Natural killer cell (primary cell): ENCODE measurements around the gene PRKAG1. TPM values are rescaled to one million over a fixed set of nuclear protein-coding genes. Genes with fewer than 3 reads are reported as not detected.

Experiments
- ATAC-seq, 3 donors: fragments of 150-1000 bp in 2 of 3; fragments of 200-7000 bp in 1 of 3; cut with Tn5 transposase; 1 replicate in 1 of 3; 2 replicates in 2 of 3; pipeline ENCODE4 v1.10.0; 2021; ENCODE audit warnings: mild to moderate bottlenecking in 2 of 3, moderate library complexity in 2 of 3
- DNase-seq, 2 donors: peaks; one replicate each; pipeline versions ENCODE4 v3.0.0 to v3.0.0-alpha.2; 2013 to 2021; ENCODE audit warnings: mixed read lengths in 1 of 2
- H3K27ac ChIP-seq: one replicate; pipeline ENCODE4 v1.5.1; 2013; ENCODE audit warnings: mild to moderate bottlenecking, low read length
- H3K27me3 ChIP-seq: one replicate; pipeline ENCODE4 v1.6.1; 2013; ENCODE audit warnings: low read length; ENCODE audit not compliant: control insufficient read depth, insufficient read depth
- H3K36me3 ChIP-seq: one replicate; pipeline ENCODE4 v1.6.1; 2013; ENCODE audit warnings: low read length; ENCODE audit not compliant: control insufficient read depth, insufficient read depth
- H3K4me1 ChIP-seq: one replicate; pipeline ENCODE4 v1.6.1; 2013; ENCODE audit warnings: low read length; ENCODE audit not compliant: control insufficient read depth, insufficient read depth
- H3K4me3 ChIP-seq: one replicate; pipeline ENCODE4 v1.5.1; 2013; ENCODE audit warnings: low read length
- H3K9me3 ChIP-seq: one replicate; pipeline ENCODE4 v1.6.1; 2013; ENCODE audit warnings: low read length; ENCODE audit not compliant: control insufficient read depth, insufficient read depth
- H3K27ac Mint-ChIP-seq, 2 donors: one replicate each; pipeline ENCODE4 v1.8.0; 2022; ENCODE audit warnings: mild to moderate bottlenecking in 2 of 2, mixed read lengths in 2 of 2, moderate library complexity in 1 of 2
- H3K27me3 Mint-ChIP-seq, 2 donors: one replicate each; pipeline ENCODE4 v1.8.0; 2022; ENCODE audit warnings: low read depth in 2 of 2, mixed read lengths in 2 of 2
- H3K36me3 Mint-ChIP-seq: one replicate; pipeline ENCODE4 v1.8.0; 2022; ENCODE audit warnings: mixed read lengths
- H3K4me1 Mint-ChIP-seq, 2 donors: one replicate each; pipeline ENCODE4 v1.8.0; 2022; ENCODE audit warnings: mixed read lengths in 2 of 2
- H3K4me3 Mint-ChIP-seq: one replicate; pipeline ENCODE4 v1.8.0; 2022; ENCODE audit warnings: mild to moderate bottlenecking, moderate library complexity, mixed read lengths
- H3K9me3 Mint-ChIP-seq, 2 donors: one replicate each; pipeline ENCODE4 v1.8.0; 2022; ENCODE audit warnings: mixed read lengths in 2 of 2
- WGBS: methylation state at CpG from one replicate; pipeline ENCODE4 v1.1.7; 2013; ENCODE audit warnings: missing lambda C conversion rate; ENCODE audit not compliant: insufficient coverage; 5-methylcytosine and 5-hydroxymethylcytosine counted together
- intact Hi-C: fragments of 100-400 bp; cut with micrococcal nuclease; formaldehyde crosslinking; loops from one replicate; pipeline ENCODE4 v1.14.2; 2022
- total RNA-seq, 4 donors: library from RNA; stranded (reverse); fragments of 120-200 nt in 1 of 4; gene quantifications; one replicate each; pipeline versions ENCODE4 v1.2.3 to v1.2.4, GENCODE V29; 2013 to 2022
- TF ChIP-seq, protein P1 (sequence below): fragments of 200-600 bp; IDR thresholded peaks from one replicate; pipeline ENCODE4 v1.8.0; 2022; ENCODE audit warnings: antibody characterized with exemption

The PRKAG1 gene
- total RNA-seq, 3 donors from 2014 or later (not counting 1 experiment from before 2014, with no cell fraction given): 76.4 to 100 (median 81.1) TPM

DNA sequence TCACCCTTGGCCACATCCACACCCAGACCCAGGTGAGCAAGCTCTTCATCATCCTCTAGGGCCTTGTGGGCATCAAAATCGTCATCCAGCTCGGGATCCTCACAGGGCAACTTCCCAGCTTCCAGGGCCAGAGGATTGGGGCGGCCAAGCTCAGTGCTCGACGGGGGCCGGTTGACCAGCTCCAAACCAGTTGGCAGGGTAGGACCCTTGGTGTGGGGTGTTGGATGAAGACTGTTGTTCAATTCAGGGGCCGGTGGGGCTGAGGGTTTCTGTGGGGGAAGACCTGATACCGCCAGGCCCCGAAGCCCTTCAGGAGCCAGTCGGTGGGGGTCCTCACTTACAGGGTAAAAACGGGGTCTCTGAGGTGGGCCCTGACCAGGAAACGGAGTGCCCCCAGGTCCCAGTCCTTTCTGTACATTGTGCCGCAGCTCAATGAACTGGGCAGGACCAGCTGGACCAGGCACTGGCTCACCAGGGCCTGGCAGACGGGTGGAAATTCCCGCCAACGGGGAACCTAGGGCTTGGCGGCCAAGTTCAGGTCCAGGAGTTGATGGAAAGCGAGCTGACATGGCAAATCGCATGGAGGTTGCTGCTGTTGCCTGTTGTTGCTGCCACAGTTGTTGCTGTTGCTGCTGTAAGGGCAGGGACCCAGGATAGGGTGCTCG lies 19.8 kb upstream of the PRKAG1 start:
- no peak overlapping the region for H3K4me3 ChIP-seq
- no peak for DNase-seq
- no peak overlapping the region for H3K27ac ChIP-seq
- no peaks in the 10 kb centered on the region for H3K27me3 ChIP-seq
- Mint-ChIP-seq H3K4me3 (no peak overlapping the region), H3K9me3 (no peaks in the 10 kb centered on the region), H3K36me3 (peaks cover 7% of the 10 kb centered on the region), H3K27ac (no peak overlapping the region), H3K4me1 (peaks cover 0 to 2% of the 10 kb centered on the region in 2 donors), H3K27me3 (no peaks in the 10 kb centered on the region)
- 98% methylated on average over 20 of the region's 20 CpGs for WGBS
- intact Hi-C loops: no loop called here
- TF ChIP-seq, protein P1, sequence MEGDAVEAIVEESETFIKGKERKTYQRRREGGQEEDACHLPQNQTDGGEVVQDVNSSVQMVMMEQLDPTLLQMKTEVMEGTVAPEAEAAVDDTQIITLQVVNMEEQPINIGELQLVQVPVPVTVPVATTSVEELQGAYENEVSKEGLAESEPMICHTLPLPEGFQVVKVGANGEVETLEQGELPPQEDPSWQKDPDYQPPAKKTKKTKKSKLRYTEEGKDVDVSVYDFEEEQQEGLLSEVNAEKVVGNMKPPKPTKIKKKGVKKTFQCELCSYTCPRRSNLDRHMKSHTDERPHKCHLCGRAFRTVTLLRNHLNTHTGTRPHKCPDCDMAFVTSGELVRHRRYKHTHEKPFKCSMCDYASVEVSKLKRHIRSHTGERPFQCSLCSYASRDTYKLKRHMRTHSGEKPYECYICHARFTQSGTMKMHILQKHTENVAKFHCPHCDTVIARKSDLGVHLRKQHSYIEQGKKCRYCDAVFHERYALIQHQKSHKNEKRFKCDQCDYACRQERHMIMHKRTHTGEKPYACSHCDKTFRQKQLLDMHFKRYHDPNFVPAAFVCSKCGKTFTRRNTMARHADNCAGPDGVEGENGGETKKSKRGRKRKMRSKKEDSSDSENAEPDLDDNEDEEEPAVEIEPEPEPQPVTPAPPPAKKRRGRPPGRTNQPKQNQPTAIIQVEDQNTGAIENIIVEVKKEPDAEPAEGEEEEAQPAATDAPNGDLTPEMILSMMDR: no peak
- H3K9me3 ChIP-seq: no peaks in the 10 kb centered on the region
- no peak for ATAC-seq
- peaks cover 85% of the 10 kb centered on the region for H3K36me3 ChIP-seq
- H3K4me1 ChIP-seq: no peaks in the 10 kb centered on the region

DNA sequence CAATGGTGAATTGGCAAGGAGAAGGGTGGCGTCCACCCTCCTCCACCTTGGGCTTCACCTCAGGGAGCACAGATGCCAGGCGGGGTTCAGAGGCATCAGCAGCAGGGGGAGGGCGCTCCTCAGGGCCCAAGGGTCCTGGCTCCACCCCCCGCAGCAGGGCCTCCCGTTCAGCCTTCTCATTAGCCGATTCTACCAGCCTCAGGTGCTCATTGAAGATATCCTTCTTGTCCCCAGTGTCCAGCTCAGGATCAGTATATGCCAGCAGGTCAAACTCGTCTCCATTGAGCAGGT lies 19.3 kb upstream of the PRKAG1 start:
- H3K27ac Mint-ChIP-seq: no peak overlapping the region
- H3K4me3 ChIP-seq: no peak overlapping the region
- no peaks in the 10 kb centered on the region for H3K9me3 Mint-ChIP-seq
- H3K4me3 Mint-ChIP-seq: no peak overlapping the region
- no peak overlapping the region for H3K27ac ChIP-seq
- no peaks in the 10 kb centered on the region for H3K4me1 ChIP-seq
- H3K36me3 Mint-ChIP-seq: peaks cover 2% of the 10 kb centered on the region
- intact Hi-C loops: no loop called here
- TF ChIP-seq, protein P1: no peak
- H3K27me3 ChIP-seq: no peaks in the 10 kb centered on the region
- ATAC-seq (no peak), DNase-seq (no peak)
- H3K36me3 ChIP-seq: peaks cover 84% of the 10 kb centered on the region
- WGBS: 95% methylated on average over 7 of the region's 7 CpGs
- H3K4me1 Mint-ChIP-seq: no peaks in the 10 kb centered on the region
- no peaks in the 10 kb centered on the region for H3K9me3 ChIP-seq
- H3K27me3 Mint-ChIP-seq: no peaks in the 10 kb centered on the region

DNA sequence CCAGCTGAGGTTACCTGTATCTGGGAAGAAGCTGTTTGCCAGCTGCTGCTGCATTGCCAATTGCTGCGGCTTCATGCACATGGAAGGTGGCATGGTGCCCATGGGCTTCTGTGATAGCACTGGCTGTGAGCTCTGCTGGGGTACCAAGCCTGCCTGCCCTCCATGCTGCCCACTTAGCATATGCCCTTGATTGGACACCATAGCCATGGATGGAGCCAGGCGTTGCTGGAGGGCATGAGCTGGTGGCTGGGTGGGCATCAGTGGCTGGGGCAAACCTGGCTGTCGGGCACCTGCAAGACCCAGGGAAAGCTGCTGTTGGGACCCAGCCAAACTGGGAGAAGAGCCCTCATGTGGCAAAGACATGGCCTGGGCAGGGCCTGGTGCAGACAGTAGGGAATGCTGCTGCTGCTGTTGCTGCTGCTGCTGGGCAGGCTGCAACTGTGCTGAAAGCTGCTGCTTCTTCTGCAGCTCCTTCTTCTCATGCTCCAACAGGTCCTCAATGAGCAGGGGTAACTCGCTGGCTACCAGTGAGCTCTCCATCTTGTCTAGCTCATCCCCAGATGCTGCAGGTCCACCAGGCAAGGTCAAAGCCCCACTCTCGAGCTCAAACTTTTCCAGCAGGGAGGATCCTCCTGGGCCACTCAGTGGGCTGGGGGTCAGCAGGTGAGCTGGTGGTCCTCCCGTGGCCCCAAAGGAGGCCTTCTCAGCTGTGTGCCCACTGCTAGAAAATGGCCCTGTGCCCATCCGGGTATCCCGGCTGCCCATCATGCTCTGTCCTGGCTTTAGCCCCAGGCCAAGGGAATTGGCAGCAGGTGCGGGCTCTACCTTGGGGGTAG lies 18.8 kb upstream of the PRKAG1 start:
- Mint-ChIP-seq H3K36me3 (no peaks in the 10 kb centered on the region), H3K4me3 (no peak overlapping the region), H3K4me1 (no peaks in the 10 kb centered on the region), H3K27me3 (no peaks in the 10 kb centered on the region), H3K27ac (no peak overlapping the region), H3K9me3 (no peaks in the 10 kb centered on the region)
- Histone ChIP-seq H3K4me3 (no peak overlapping the region), H3K4me1 (no peaks in the 10 kb centered on the region), H3K9me3 (no peaks in the 10 kb centered on the region), H3K36me3 (peaks cover 84% of the 10 kb centered on the region), H3K27ac (no peak overlapping the region), H3K27me3 (no peaks in the 10 kb centered on the region)
- ATAC-seq (no peak), DNase-seq (no peak)
- 97% methylated on average over 9 of the region's 9 CpGs for WGBS
- intact Hi-C loops: no loop called here
- TF ChIP-seq, protein P1: no peak
